H1 (cell line): ENCODE measurements around the gene SPTLC3. TPM values are rescaled to one million over a fixed set of nuclear protein-coding genes. Genes with fewer than 3 reads are reported as not detected.

Experiments
- CHD1 ChIP-seq: IDR thresholded peaks from 2 replicates; pipeline ENCODE4 v1.6.1; 2012; ENCODE audit warnings: low read depth, low read length, improper control_type of control experiment
- polyA plus RNA-seq, 7 experiments: library from polyadenylated mRNA; depleted of rRNA in 3 of 7; stranded (reverse) in 5 of 7; unstranded in 2 of 7; fragments of >200 nt in 5 of 7; fragments of 200-250 nt in 2 of 7; gene quantifications; 1 replicate in 5 of 7; 2 replicates in 1 of 7; 4 replicates in 1 of 7; pipeline versions ENCODE4 v1.2.1 to v1.2.3, GENCODE V29; 2011 to 2013; ENCODE audit warnings: missing spikeins in 2 of 7, mixed read lengths in 2 of 7
- total RNA-seq: library from RNA; stranded (reverse); fragmentation: NEBNext Ultra II Directional; extraction: Animal tissue kit (Norgen Biotek cat#: 25700); gene quantifications from 2 replicates; pipeline ENCODE4 v1.2.1, GENCODE V29; 2021

SPTLC3 gene
- total and polyA plus RNA-seq, 2 of the 8 experiments (the other 6 are each of a cell fraction or from before 2014, with no cell fraction given) = 0.23 to 0.82 TPM

- no peak for TF ChIP-seq CHD1
- TF ChIP-seq, all 59 proteins: peak for 0
Measured at GRCh38 chr20:13034936-13035335, 26.2 kb downstream of the SPTLC3 start (continued).
